Stimulated activated CD8-positive, alpha-beta memory T cell treated with anti-CD3 and anti-CD28 coated beads, Interleukin-12 subunit alpha, Interleukin-12 subunit beta, amount 100 ng/mL, for 1 hour (primary cell): Measurements from ENCODE around the gene SCN8A.
"Not testable (repeated sequence)": the region's sequence is repeated elsewhere in the genome, so short reads cannot be mapped to it uniquely, and the experiment has no call there.

Source experiments
- DNase-seq: peaks from one replicate; pipeline ENCODE4 v3.0.0-alpha.2; 2020; ENCODE audit warnings: low read depth

SCN8A gene

GRCh38 chr12:51625370-51625769, 34.3 kb downstream of the SCN8A start:
- DNase-seq: no peak

GRCh38 chr12:51626115-51626514, 35.1 kb downstream of the SCN8A start:
- no peak for DNase-seq

- DNase-seq: no peak
These were observed 35.6 kb downstream of the SCN8A start for GRCh38 chr12:51626629-51627028.

GRCh38 chr12:51630256-51630880, 39.3 kb downstream of the SCN8A start:
- DNase-seq: no peak

GRCh38 chr12:51630986-51631385, 40.0 kb downstream of the SCN8A start:
- no peak for DNase-seq

- no peak for DNase-seq
These were observed 40.6 kb downstream of the SCN8A start for GRCh38 chr12:51631591-51631990.

GRCh38 chr12:51632623-51633022, 41.6 kb downstream of the SCN8A start:
- DNase-seq: no peak

GRCh38 chr12:51635346-51635745, 44.3 kb downstream of the SCN8A start:
- DNase-seq: no peak

- no peak for DNase-seq
These were observed 45.5 kb downstream of the SCN8A start for GRCh38 chr12:51636581-51636980.

- no peak for DNase-seq
These were observed 46.0 kb downstream of the SCN8A start for GRCh38 chr12:51636986-51637385.

GRCh38 chr12:51639361-51639760, 48.3 kb downstream of the SCN8A start:
- no peak for DNase-seq

GRCh38 chr12:51642286-51642685, 51.3 kb downstream of the SCN8A start:
- no peak for DNase-seq

GRCh38 chr12:51643951-51644350, 52.9 kb downstream of the SCN8A start:
- no peak for DNase-seq

- DNase-seq: not testable (repeated sequence)
These were observed 53.7 kb downstream of the SCN8A start for GRCh38 chr12:51644691-51645090.

- DNase-seq: no peak
These were observed 54.9 kb downstream of the SCN8A start for GRCh38 chr12:51645961-51646360.

GRCh38 chr12:51647647-51648046, 56.6 kb downstream of the SCN8A start:
- no peak for DNase-seq

GRCh38 chr12:51653431-51653830, 62.4 kb downstream of the SCN8A start:
- DNase-seq: no peak

- no peak for DNase-seq
These were observed 70.2 kb downstream of the SCN8A start for GRCh38 chr12:51661199-51661598.

GRCh38 chr12:51661836-51662235, 70.8 kb downstream of the SCN8A start:
- no peak for DNase-seq

- no peak for DNase-seq
These were observed 71.7 kb downstream of the SCN8A start for GRCh38 chr12:51662728-51663154.

GRCh38 chr12:51663390-51663789, 72.4 kb downstream of the SCN8A start:
- no peak for DNase-seq

- DNase-seq: no peak
These were observed 75.7 kb downstream of the SCN8A start for GRCh38 chr12:51666696-51667095.

GRCh38 chr12:51667269-51667668, 76.2 kb downstream of the SCN8A start:
- DNase-seq: no peak

- DNase-seq: no peak
These were observed 78.2 kb downstream of the SCN8A start for GRCh38 chr12:51669271-51669670.

GRCh38 chr12:51669996-51670395, 79.0 kb downstream of the SCN8A start:
- no peak for DNase-seq
